Activated T-cell treated with anti-CD3 and anti-CD28 coated beads for 48 hours (primary cell): ENCODE measurements around the gene MESD.

Source experiments
- DNase-seq: peaks from one replicate; pipeline ENCODE4 v3.0.0-alpha.2; 2020; ENCODE audit warnings: low read depth

Gene MESD

GRCh38 chr15:80937718-80938117 lies 51.9 kb downstream of the MESD start:
- DNase-seq: no peak

GRCh38 chr15:80936288-80937078 lies 53.1 kb downstream of the MESD start:
- DNase-seq: no peak

- no peak for DNase-seq
Observed at GRCh38 chr15:80934761-80935221, 54.8 kb downstream of the MESD start.

GRCh38 chr15:80932989-80933388 lies 56.6 kb downstream of the MESD start:
- DNase-seq: no peak

GRCh38 chr15:80932513-80932815 lies 57.2 kb downstream of the MESD start:
- DNase-seq: no peak

GRCh38 chr15:80931721-80932512 lies 57.7 kb downstream of the MESD start:
- no peak for DNase-seq

GRCh38 chr15:80931191-80931590 lies 58.4 kb downstream of the MESD start:
- no peak for DNase-seq

GRCh38 chr15:80929689-80930088 lies 59.9 kb downstream of the MESD start:
- no peak for DNase-seq

- no peak for DNase-seq
Observed at GRCh38 chr15:80929225-80929624, 60.4 kb downstream of the MESD start.

GRCh38 chr15:80926126-80926525 lies 63.5 kb downstream of the MESD start:
- no peak for DNase-seq

GRCh38 chr15:80925597-80926059 lies 64.0 kb downstream of the MESD start:
- DNase-seq: no peak

GRCh38 chr15:80924278-80924677 lies 65.3 kb downstream of the MESD start:
- DNase-seq: no peak

GRCh38 chr15:80923668-80924067 lies 66.0 kb downstream of the MESD start:
- no peak for DNase-seq

- no peak for DNase-seq
Observed at GRCh38 chr15:80921736-80922410, 67.7 kb downstream of the MESD start.

- DNase-seq: peak; percentile 15
Observed at GRCh38 chr15:80920271-80920699, 69.3 kb downstream of the MESD start.

GRCh38 chr15:80918196-80918783 lies 71.3 kb downstream of the MESD start:
- no peak for DNase-seq

GRCh38 chr15:80916056-80916455 lies 73.6 kb downstream of the MESD start:
- no peak for DNase-seq

GRCh38 chr15:80915472-80915871 lies 74.1 kb downstream of the MESD start:
- DNase-seq: no peak

- no peak for DNase-seq
Observed at GRCh38 chr15:80913541-80913940, 76.1 kb downstream of the MESD start.

- no peak for DNase-seq
Observed at GRCh38 chr15:80912673-80913072, 76.9 kb downstream of the MESD start.

GRCh38 chr15:80911821-80912220 lies 77.8 kb downstream of the MESD start:
- DNase-seq: no peak

- DNase-seq: no peak
Observed at GRCh38 chr15:80906159-80906766, 83.4 kb downstream of the MESD start.
